ENCODE data around the gene ALKBH6. TPM values are rescaled to one million over a fixed set of nuclear protein-coding genes. Genes with fewer than 3 reads are reported as not detected.

Gene ALKBH6
- total and polyA plus RNA-seq, 4 donors, result 6.3 to 11.8 (median 8.8) TPM

- no peaks in the 10 kb centered on the region for H3K27me3 ChIP-seq (ENCODE audit: control insufficient read depth in 4 of 4, insufficient read depth in 4 of 4, low read length in 3 of 4)
- H3K27ac ChIP-seq (ENCODE audit: low read depth in 1 of 2, low read length in 2 of 2), result no peak overlapping the region
- H3K9me3 ChIP-seq (ENCODE audit: control insufficient read depth in 4 of 4, low read length in 3 of 4), result no peaks in the 10 kb centered on the region
- no peak for DNase-seq (ENCODE audit: low spot score)
- H3K4me3 ChIP-seq (ENCODE audit: low read depth in 1 of 3, low read length in 3 of 3), result no peak overlapping the region
- TF ChIP-seq RXRA (IDR thresholded peaks at IDR 0.05) (no peak), CTCF (IDR thresholded peaks at IDR 0.05; ENCODE audit: low read depth, low read length, missing input control) (no peak)
- H3K9ac ChIP-seq (ENCODE audit: low read depth in 1 of 2, low read length in 2 of 2), result no peak overlapping the region
- H3K36me3 ChIP-seq (ENCODE audit: control insufficient read depth in 4 of 4, insufficient read depth in 3 of 4, low read depth in 1 of 4, low read length in 3 of 4), result no peaks in the 10 kb centered on the region
- peaks cover 0 to 1% (median 0%) of the 10 kb centered on the region in 4 donors for H3K4me1 ChIP-seq (ENCODE audit: control insufficient read depth in 4 of 4, insufficient read depth in 4 of 4, low read length in 3 of 4)
Measured at GRCh38 chr19:36047835-36048234, 33.8 kb upstream of the ALKBH6 start.

GRCh38 chr19:36046443-36047050, 32.5 kb upstream of the ALKBH6 start:
- no peaks in the 10 kb centered on the region for H3K4me1 ChIP-seq (ENCODE audit: control insufficient read depth in 4 of 4, insufficient read depth in 4 of 4, low read length in 3 of 4)
- no peak overlapping the region for H3K4me3 ChIP-seq (ENCODE audit: low read depth in 1 of 3, low read length in 3 of 3)
- no peaks in the 10 kb centered on the region for H3K9me3 ChIP-seq (ENCODE audit: control insufficient read depth in 4 of 4, low read length in 3 of 4)
- no peak overlapping the region for H3K27ac ChIP-seq (ENCODE audit: low read depth in 1 of 2, low read length in 2 of 2)
- H3K27me3 ChIP-seq (ENCODE audit: control insufficient read depth in 4 of 4, insufficient read depth in 4 of 4, low read length in 3 of 4), result no peaks in the 10 kb centered on the region
- H3K36me3 ChIP-seq (ENCODE audit: control insufficient read depth in 4 of 4, insufficient read depth in 3 of 4, low read depth in 1 of 4, low read length in 3 of 4), result no peaks in the 10 kb centered on the region
- no peak overlapping the region for H3K9ac ChIP-seq (ENCODE audit: low read depth in 1 of 2, low read length in 2 of 2)
- no peak for DNase-seq (ENCODE audit: low spot score)
- TF ChIP-seq RXRA (IDR thresholded peaks at IDR 0.05), result no peak
- TF ChIP-seq HNF4A (conservative IDR thresholded peaks at IDR 0.05), result no peak
- no peak for TF ChIP-seq CTCF (IDR thresholded peaks at IDR 0.05; ENCODE audit: low read depth, low read length, missing input control)
- TF ChIP-seq SP1 (IDR thresholded peaks at IDR 0.05), result no peak
- TF ChIP-seq ATF3 (IDR thresholded peaks at IDR 0.05), result no peak
- no peak for TF ChIP-seq GABPA (IDR thresholded peaks at IDR 0.05 in 1 of 2, conservative IDR thresholded peaks at IDR 0.05 in 1 of 2)
- no peak for TF ChIP-seq REST (IDR thresholded peaks at IDR 0.05)
- no peak for TF ChIP-seq YY1 (IDR thresholded peaks at IDR 0.05)
- no peak for TF ChIP-seq RAD21 (IDR thresholded peaks at IDR 0.05)
- TF ChIP-seq FOXA2 (IDR thresholded peaks at IDR 0.05), result no peak
- TF ChIP-seq EGR1 (IDR thresholded peaks at IDR 0.05; ENCODE audit: low read depth in 2 of 2), result no peak
- TF ChIP-seq ZBTB33 (IDR thresholded peaks at IDR 0.05), result no peak
- no peak for TF ChIP-seq JUND (IDR thresholded peaks at IDR 0.05)
- TF ChIP-seq TAF1 (conservative IDR thresholded peaks at IDR 0.05), result no peak
- no peak for TF ChIP-seq NR2F2 (IDR thresholded peaks at IDR 0.05)
- TF ChIP-seq HNF4G (IDR thresholded peaks at IDR 0.05), result no peak
- no peak for TF ChIP-seq MAX (IDR thresholded peaks at IDR 0.05)
- TF ChIP-seq FOXA1 (IDR thresholded peaks at IDR 0.05), result no peak
- 94% methylated on average over 5 of the region's 5 CpGs for WGBS
